ENCODE data around the gene ZNF430. TPM values are rescaled to one million over a fixed set of nuclear protein-coding genes. Genes with fewer than 3 reads are reported as not detected.

Gene ZNF430
- total and polyA plus RNA-seq, 9 of the 15 experiments (the other 6 are each of a cell fraction or from before 2014, with no cell fraction given) = 4.7 to 15.4 (median 9.4) TPM

DNA sequence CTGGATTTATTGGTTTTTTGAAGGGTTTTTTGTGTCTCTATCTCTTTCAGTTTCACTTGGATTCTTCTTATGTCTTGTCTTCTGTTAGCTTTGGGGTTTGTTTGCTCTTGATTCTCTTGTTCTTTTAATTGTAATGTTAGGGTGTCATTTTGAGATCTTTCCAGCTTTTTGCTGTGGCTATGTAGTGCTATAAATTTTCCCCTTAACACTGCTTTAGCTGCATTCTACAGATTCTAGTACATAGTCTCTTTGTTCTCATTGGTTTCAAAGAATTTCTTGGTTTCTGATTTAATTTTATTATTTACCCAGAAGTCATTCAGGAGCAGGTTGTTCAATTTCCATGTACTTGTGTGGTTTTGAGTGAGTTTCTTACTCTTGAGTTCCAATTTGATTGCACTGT, 24.6 kb downstream of the ZNF430 start (continued):
- TF ChIP-seq ZFP36 (IDR thresholded peaks at IDR 0.05; ENCODE audit: low read depth, low read length, partially characterized antibody) (no peak), HEY1 (CRISPR knock-in tag; IDR thresholded peaks at IDR 0.05; ENCODE audit: borderline replicate concordance) (no peak), STAT5A (IDR thresholded peaks at IDR 0.05; ENCODE audit: borderline replicate concordance, low read length) (no peak), GABPB2 (CRISPR knock-in tag; conservative IDR thresholded peaks at IDR 0.05) (no peak), NFIX (CRISPR knock-in tag; IDR thresholded peaks at IDR 0.05; ENCODE audit: low read depth) (no peak)
- TF ChIP-seq, protein P1, sequence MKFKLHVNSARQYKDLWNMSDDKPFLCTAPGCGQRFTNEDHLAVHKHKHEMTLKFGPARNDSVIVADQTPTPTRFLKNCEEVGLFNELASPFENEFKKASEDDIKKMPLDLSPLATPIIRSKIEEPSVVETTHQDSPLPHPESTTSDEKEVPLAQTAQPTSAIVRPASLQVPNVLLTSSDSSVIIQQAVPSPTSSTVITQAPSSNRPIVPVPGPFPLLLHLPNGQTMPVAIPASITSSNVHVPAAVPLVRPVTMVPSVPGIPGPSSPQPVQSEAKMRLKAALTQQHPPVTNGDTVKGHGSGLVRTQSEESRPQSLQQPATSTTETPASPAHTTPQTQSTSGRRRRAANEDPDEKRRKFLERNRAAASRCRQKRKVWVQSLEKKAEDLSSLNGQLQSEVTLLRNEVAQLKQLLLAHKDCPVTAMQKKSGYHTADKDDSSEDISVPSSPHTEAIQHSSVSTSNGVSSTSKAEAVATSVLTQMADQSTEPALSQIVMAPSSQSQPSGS (CRISPR knock-in tag; IDR thresholded peaks at IDR 0.05) = no peak

DNA sequence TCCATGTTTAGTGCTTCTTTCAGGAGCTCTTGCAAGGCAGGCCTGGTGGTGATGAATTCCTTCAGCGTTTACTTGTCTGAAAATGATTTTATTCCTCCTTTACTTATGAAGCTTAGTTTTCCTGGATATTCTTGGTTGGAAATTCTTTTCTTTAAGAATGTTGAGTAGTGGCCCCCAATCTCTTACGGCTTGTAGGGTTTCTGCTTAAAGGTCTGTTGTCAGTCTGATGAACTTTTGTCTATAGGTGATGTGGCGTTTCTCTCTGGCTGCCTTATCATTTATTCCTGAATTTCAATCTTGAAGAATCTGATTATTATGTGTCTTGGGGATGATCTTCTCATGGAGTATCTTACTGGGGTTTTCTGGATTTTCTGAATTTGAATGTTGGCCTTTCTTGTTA, 26.0 kb downstream of the ZNF430 start:
- ATAC-seq = no peak
- Histone ChIP-seq H3K4me2 (ENCODE audit: insufficient read depth, low read length) (no peak overlapping the region), H2AFZ (ENCODE audit: low read depth, low read length) (no peak overlapping the region), H4K20me1 (replicated peaks; ENCODE audit: control insufficient read depth, insufficient read depth, low read length) (no peaks in the 10 kb centered on the region), H3K36me3 (ENCODE audit: control insufficient read depth, insufficient read depth, low read length) (peaks cover 15% of the 10 kb centered on the region; the same call in 2 of the 3 replicates), H3K27ac (ENCODE audit: extremely low read depth, low read depth, low read length) (no peak overlapping the region), H3K79me2 (ENCODE audit: control insufficient read depth, insufficient read depth, low read length) (peaks cover 14% of the 10 kb centered on the region; the same call in 2 of the 3 replicates), H3K9me1 (ENCODE audit: control insufficient read depth, insufficient read depth, low read length) (no peaks in the 10 kb centered on the region), H3K9ac (ENCODE audit: insufficient read depth in 1 of 2, low read depth in 2 of 2, low read length in 2 of 2) (no peak overlapping the region), H3K4me3 (no peak overlapping the region), H3K9me3 (replicated peaks; ENCODE audit: control insufficient read depth, insufficient read depth, low read depth, low read length) (peaks cover 7% of the 10 kb centered on the region), H3K4me1 (replicated peaks in 1 of 2; ENCODE audit: control insufficient read depth in 2 of 2, insufficient read depth in 2 of 2, low read length in 2 of 2) (no peaks in the 10 kb centered on the region; a peak in 1 of 5 replicates), H3K27me3 (ENCODE audit: control insufficient read depth in 2 of 2, insufficient read depth in 2 of 2, low read length in 2 of 2) (no peaks in the 10 kb centered on the region)
- CTCF ChIA-PET (ENCODE audit: low intra/inter-chr PET ratio) = no interaction called here
- no peak for FAIRE-seq
- WGBS (ENCODE audit: insufficient coverage, low coverage, missing lambda C conversion rate) = 91% methylated on average over 3 of the region's 3 CpGs
- no peak for DNase-seq (ENCODE audit: extremely low read depth in 1 of 4, low spot score in 3 of 4)
- intact Hi-C loops (cut with micrococcal nuclease) = no loop called here
- no peak for TF ChIP-seq SMARCA5 (IDR thresholded peaks at IDR 0.05)
- TF ChIP-seq, protein P2, sequence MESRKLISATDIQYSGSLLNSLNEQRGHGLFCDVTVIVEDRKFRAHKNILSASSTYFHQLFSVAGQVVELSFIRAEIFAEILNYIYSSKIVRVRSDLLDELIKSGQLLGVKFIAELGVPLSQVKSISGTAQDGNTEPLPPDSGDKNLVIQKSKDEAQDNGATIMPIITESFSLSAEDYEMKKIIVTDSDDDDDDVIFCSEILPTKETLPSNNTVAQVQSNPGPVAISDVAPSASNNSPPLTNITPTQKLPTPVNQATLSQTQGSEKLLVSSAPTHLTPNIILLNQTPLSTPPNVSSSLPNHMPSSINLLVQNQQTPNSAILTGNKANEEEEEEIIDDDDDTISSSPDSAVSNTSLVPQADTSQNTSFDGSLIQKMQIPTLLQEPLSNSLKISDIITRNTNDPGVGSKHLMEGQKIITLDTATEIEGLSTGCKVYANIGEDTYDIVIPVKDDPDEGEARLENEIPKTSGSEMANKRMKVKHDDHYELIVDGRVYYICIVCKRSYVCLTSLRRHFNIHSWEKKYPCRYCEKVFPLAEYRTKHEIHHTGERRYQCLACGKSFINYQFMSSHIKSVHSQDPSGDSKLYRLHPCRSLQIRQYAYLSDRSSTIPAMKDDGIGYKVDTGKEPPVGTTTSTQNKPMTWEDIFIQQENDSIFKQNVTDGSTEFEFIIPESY (CRISPR knock-in tag; IDR thresholded peaks at IDR 0.05) = peak; percentile 99
- in situ Hi-C loops (cut with MboI) = no loop called here
- BruUV-seq (replicated peaks) = no TSS peak
- POLR2A ChIA-PET = no interaction called here

Data from K562 (cell line).